NCI-H1694 (cell line): ENCODE data around the gene DENND6B.
A peak's percentile ranks its signal among the peaks of the same experiment; 100 is the strongest.

Source experiments
- DNase-seq: peaks from one replicate; lab custom pipeline; 2025; lab: John Stamatoyannopoulos, UW

DENND6B gene

DNA sequence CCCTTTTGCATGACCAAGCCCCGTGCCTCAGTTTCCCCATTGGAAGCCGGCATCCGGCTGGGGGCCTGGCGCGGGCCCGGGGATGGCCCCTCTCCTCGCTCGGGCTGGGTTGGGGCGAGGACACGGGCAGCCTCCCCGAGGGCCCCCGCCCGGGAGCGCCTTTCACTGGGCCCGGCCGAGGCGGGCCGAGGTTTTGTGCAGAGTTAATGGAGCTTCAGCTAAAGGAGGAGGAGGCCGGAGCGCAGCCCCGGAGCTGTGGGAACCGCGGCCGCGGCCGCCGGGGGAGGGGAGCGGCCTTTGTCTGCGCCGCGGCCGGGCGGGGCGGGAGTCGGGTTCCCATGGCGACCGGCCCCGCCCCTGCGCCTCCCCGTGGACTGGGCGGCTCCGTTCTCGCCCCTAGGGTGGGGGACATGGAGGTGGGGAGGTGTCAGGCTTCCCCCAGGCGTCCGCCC, 55.3 kb downstream of the DENND6B start:
- DNase-seq: peak; percentile 65

DNA sequence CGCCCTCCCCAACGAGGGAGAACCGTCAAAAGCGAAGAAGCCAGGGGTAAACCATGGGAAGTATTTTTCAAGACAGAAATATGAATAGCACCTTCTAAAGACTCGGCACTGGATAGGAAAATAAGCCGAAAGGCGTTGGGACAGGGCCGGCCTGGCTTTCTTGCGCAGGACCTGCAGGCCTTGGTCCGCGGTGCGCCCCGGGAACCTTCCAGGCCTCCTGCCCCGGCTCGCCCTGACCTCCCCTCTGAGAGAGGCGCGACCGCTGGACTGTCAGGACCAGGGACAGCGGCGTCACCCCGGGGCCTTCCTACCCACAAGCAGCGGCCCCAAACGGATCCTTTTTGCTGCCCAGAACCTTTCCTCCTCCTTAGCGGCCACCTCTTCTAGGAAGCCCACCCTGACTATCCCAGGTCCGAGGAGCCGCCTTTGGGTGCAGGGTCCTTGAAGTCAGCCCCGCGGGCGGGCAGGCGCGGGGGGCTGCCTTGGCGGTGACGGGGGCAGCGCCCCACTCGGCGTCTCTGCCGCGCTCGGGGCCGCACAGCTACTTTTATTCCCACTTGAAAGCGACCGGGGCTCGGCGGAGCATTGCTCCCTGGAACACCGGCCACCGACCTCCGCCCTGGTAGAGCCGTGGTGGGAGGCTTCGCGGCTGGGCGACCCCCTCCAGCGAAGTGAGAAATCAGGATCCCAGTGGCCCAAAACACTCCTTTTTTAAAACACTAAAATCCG, 56.0 kb downstream of the DENND6B start:
- no peak for DNase-seq

DNA sequence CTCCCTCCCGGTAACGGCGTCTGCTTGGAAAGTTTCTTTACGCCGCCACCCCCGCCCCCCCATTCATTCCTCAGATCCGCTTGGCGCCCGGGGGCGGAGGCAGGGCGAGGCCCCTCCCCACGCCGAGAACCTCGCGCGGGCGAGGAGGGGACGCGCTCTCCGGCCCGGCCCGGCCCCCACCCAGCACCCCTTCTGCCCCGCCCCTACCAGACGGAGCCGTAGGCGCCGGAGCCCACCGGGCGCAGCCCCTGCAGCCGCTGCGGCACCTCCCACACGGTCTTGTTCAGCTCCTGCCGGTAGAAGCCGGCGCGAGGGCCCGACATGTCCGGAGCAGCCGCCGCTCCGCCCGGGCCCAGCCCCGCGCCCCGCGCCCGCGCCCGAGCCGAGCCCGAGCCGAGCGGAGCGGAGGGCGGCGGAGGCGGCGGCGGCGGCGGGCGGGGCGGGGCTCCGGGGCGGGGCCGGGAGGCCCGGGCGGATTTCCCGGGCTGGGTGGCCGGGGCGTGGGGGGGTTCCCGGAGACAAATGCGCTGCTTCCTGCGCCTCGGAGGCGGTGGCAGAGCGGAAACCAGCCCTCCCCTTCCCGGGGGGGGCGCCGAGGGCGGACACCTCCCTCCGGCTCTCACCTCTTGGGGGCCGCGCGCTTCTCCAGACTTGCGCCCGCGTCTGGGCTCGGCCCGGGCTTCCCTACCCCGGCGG, 56.7 kb downstream of the DENND6B start, which contains the start of gene MAPK11:
TSS of gene MAPK11 (minus strand) at position 411 of the 696 bp plus-strand sequence. CDS start at position 323, 88 bp downstream.
- peak; percentile 32 for DNase-seq

DNA sequence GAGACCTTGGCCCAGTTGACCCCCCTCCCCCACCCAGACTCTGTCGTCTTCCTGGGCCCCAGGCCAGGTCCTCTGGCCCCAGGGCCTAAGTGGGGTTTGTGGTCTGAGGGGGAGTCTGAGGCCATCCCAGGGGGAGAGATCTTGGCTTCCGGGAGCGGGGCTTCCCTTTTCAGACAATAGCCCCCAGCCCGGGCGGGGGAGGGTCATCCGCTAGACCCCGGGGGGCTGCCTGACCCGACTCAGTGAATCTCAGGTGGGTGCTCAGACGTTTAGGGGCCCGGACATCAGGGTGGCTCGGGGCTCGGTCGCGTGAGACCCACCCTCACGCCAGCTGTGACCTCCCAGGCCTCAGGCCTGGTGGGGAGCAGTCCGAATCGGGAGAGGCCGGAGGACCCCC, 57.2 kb downstream of the DENND6B start:
- no peak for DNase-seq

GRCh38 chr22:50268655-50269113, 58.1 kb downstream of the DENND6B start:
- DNase-seq: no peak

- DNase-seq: no peak
These were observed 59.0 kb downstream of the DENND6B start for GRCh38 chr22:50267591-50268390.

GRCh38 chr22:50266994-50267393, 59.8 kb downstream of the DENND6B start:
- DNase-seq: no peak

- DNase-seq: no peak
These were observed 61.7 kb downstream of the DENND6B start for GRCh38 chr22:50264946-50265669.

DNA sequence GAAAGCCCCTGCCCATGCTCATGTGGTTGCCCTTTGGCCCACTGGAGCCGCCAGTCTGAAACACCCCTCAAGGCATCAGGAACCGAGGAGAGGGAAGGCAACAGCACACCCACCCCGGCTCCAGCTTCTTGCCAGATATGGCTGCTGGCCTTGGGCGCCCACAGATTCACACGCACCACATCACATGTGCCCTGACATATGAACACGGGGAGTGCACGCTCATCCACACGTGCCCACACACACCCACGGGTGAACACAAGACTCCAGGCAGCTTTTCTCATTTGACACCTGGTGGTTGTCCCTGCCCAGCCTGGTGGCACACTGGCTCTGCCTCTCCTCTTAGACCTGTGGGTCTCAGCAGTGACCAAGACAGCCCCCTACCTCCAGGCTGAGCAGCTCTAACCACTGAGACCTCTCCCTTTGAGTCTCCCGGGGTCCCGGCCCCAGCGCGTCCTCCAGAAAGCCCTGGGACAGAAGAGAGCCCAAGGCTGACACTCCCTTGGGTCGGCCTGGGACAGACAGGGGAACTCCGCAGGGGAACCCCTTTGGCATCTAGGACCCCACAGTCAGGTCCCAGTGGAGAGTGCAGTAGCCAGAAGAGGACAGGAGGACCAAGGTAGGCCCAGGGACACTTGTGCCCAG, 62.6 kb downstream of the DENND6B start:
- no peak for DNase-seq

GRCh38 chr22:50262973-50263617, 63.7 kb downstream of the DENND6B start:
- no peak for DNase-seq

DNA sequence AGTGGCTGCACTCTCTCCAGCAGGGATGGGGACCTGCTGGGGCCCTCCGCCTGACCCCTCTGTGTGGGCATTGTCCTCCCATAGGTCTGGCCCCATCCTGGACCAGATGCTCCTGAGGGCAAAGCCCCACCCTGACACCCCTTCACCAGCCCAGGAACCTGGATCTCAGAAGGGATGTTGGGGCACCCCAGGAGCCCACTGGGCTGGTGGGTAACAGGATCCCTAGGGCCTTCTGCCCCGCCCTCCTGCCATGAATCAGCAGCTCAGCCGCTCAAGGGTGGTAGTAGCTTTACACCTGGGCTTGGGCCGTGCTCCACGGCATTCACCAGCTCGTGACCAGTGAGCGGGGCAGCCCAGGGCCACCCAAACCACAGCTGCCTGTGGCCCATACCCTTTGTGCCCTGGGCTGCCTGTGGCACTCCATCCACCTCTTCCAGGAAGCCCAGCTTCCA, 64.3 kb downstream of the DENND6B start:
- DNase-seq: no peak

DNA sequence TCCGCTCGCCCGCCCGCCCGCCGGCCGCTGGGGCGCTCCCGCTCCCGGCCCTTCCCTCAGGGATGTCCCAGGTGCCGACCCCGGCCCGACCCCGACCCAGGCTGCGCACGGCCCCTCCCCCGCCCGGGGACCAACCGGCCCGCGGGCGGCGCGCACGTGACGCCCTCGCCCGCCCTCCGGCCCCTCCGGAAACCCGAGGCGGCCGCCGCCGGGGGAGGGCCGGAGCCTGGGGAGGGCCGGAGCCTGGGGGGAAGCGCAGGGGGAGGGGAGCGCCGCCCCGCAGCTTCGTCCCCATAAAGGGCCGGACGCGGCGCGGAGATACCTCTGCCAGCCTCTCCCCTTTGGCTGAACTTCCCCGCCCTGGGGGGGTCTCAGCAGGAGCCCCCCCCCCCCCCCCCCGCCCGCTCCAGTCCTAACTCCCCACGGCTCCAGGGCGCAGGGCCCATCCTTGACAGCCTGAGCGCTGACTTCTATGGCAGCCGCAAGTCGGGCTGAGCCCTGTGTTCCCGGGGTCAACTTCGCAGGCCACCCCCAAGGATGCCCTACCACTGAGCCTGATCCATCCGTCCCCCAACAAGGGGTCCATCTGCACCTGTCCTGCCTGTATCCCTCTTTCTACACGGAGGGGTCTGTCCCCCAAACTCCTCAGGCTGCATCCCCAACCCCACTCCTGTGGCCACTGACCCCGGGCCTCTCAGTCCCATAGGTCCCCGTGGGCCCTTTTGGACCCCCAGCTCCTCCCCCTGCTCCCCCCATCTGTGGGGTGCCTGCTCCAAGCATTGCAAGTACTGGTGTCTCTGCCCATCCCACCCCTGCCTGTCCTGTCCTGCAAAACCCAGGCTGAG, 65.0 kb downstream of the DENND6B start, which contains the start of gene MAPK12:
TSS of gene MAPK12 (minus strand) at position 69 of the 845 bp plus-strand sequence. CDS start 174 bp downstream, outside the sequence.
- no peak for DNase-seq

- peak; percentile 43 for DNase-seq
These were observed 65.8 kb downstream of the DENND6B start for GRCh38 chr22:50260801-50261614.

GRCh38 chr22:50260434-50260800, 66.4 kb downstream of the DENND6B start:
- peak; percentile 21 for DNase-seq

GRCh38 chr22:50259302-50259701, 67.5 kb downstream of the DENND6B start:
- no peak for DNase-seq
